DOHH2 (cell line): ENCODE results near the gene SULT6B1.

Experiments
- CTCF ChIP-seq: fragments of 200-600 bp; sonication (generic); IDR thresholded peaks from one replicate; pipeline ENCODE4 v1.5.1; 2014; ENCODE audit warnings: antibody characterized with exemption, mild to moderate bottlenecking, low read depth, low read length; ENCODE audit not compliant: poor library complexity, severe bottlenecking
- EZH2phosphoT487 ChIP-seq: fragments of 200-600 bp; sonication (generic); IDR thresholded peaks from 2 replicates; pipeline ENCODE4 v1.6.1; 2017; ENCODE audit warnings: borderline replicate concordance, mild to moderate bottlenecking, antibody characterized with exemption, low read length, moderate library complexity, mixed read lengths

GRCh38 chr2:37201208-37201607, 12.7 kb upstream of the SULT6B1 start:
- TF ChIP-seq CTCF, result no peak
- TF ChIP-seq EZH2phosphoT487, result no peak
